GM12878 (cell line): ENCODE measurements around the gene RHOC. TPM values are rescaled to one million over a fixed set of nuclear protein-coding genes. Genes with fewer than 3 reads are reported as not detected.

Source experiments
- EGR1 ChIP-seq, 2 experiments: IDR thresholded peaks; 1 replicate in 1 of 2; 2 replicates in 1 of 2; pipeline ENCODE4 v1.6.1; 2011 to 2012; ENCODE audit warnings: low read depth in 2 of 2, low read length in 2 of 2, borderline replicate concordance in 1 of 2, mild to moderate bottlenecking in 1 of 2, moderate library complexity in 1 of 2
- GATAD2B ChIP-seq: fragments of 450-650 bp; conservative IDR thresholded peaks from 2 replicates; pipeline ENCODE4 v1.6.1; 2017; ENCODE audit warnings: low read depth, mild to moderate bottlenecking, moderate library complexity
- KLF5 ChIP-seq: fragments of 450-650 bp; IDR thresholded peaks from 2 replicates; pipeline ENCODE4 v1.6.1; 2014; ENCODE audit warnings: mild to moderate bottlenecking; ENCODE audit not compliant: partially characterized antibody
- NBN ChIP-seq: fragments of 450-650 bp; IDR thresholded peaks from 2 replicates; pipeline ENCODE4 v1.6.1; 2016
- NRF1 ChIP-seq: conservative IDR thresholded peaks from 2 replicates; pipeline ENCODE4 v1.6.1; 2011; ENCODE audit warnings: mild to moderate bottlenecking, low read depth, low read length, improper control_type of control experiment
- POLR2AphosphoS2 ChIP-seq: IDR thresholded peaks from 2 replicates; pipeline ENCODE4 v1.6.1; 2011; ENCODE audit warnings: low read depth, mild to moderate bottlenecking, low read length, improper control_type of control experiment, moderate library complexity
- RBBP5 ChIP-seq: fragments of 200-600 bp; sonication (generic); conservative IDR thresholded peaks from 2 replicates; pipeline ENCODE4 v1.6.1; 2016
- SUZ12 ChIP-seq: fragments of 200-600 bp; sonication (generic); IDR thresholded peaks from one replicate; pipeline ENCODE4 v1.6.1; 2018; ENCODE audit warnings: antibody characterized with exemption, mild to moderate bottlenecking; ENCODE audit not compliant: unreplicated experiment
- TCF3 ChIP-seq: IDR thresholded peaks from 2 replicates; pipeline ENCODE4 v1.6.1; 2012; ENCODE audit warnings: low read depth, mild to moderate bottlenecking, low read length, borderline replicate concordance; ENCODE audit not compliant: insufficient read depth
- ZNF217 ChIP-seq: fragments of 450-650 bp; IDR thresholded peaks from 2 replicates; pipeline ENCODE4 v1.6.1; 2017; ENCODE audit warnings: antibody characterized with exemption, mild to moderate bottlenecking
- polyA plus RNA-seq, 11 experiments: library from polyadenylated mRNA; depleted of rRNA in 4 of 11; unstranded in 6 of 11; stranded (reverse) in 5 of 11; fragments of >200 nt; fragmentation: Nextera tagmentation in 4 of 11; fragmentation: Illumina TruSeq in 1 of 11; extraction: Ambion mirVana in 4 of 11; extraction: Trizol in 1 of 11; gene quantifications; 1 replicate in 1 of 11; 2 replicates in 10 of 11; pipeline versions ENCODE4 v1.2.1 to v1.2.3, GENCODE V29; 2011 to 2016; ENCODE audit warnings: inconsistent platforms in 2 of 11, missing spikeins in 2 of 11, low read depth in 1 of 11
- total RNA-seq, 4 experiments: library from RNA; depleted of rRNA in 3 of 4; stranded (reverse); fragments of >200 nt in 3 of 4; fragmentation: Illumina TruSeq in 1 of 4; extraction: Trizol in 1 of 4; gene quantifications; 2 replicates each; pipeline versions ENCODE4 v1.2.1 to v1.2.3, GENCODE V29; 2013 to 2021
- TF ChIP-seq, protein P1 (sequence below): fragments of 450-650 bp; IDR thresholded peaks from 2 replicates; pipeline ENCODE4 v1.6.1; 2017; ENCODE audit warnings: mild to moderate bottlenecking, low read depth, inconsistent platforms; ENCODE audit not compliant: poor library complexity, severe bottlenecking
- TF ChIP-seq, protein P2 (sequence below): IDR thresholded peaks from 2 replicates; pipeline ENCODE4 v1.6.1; 2011; ENCODE audit warnings: low read depth, low read length, improper control_type of control experiment, borderline replicate concordance
- TF ChIP-seq, protein P3 (sequence below): IDR thresholded peaks from 2 replicates; pipeline ENCODE4 v1.6.1; 2011; ENCODE audit warnings: mild to moderate bottlenecking, low read depth, low read length, moderate library complexity; ENCODE audit not compliant: insufficient replicate concordance
- TF ChIP-seq, protein P4 (sequence below): IDR thresholded peaks from 2 replicates; pipeline ENCODE4 v1.6.1; 2012; ENCODE audit warnings: low read length, inconsistent platforms

The RHOC gene
- total and polyA plus RNA-seq, 10 of the 15 experiments (the other 5 are each of a cell fraction or from before 2014, with no cell fraction given): 20.6 to 371 (median 158) TPM

DNA sequence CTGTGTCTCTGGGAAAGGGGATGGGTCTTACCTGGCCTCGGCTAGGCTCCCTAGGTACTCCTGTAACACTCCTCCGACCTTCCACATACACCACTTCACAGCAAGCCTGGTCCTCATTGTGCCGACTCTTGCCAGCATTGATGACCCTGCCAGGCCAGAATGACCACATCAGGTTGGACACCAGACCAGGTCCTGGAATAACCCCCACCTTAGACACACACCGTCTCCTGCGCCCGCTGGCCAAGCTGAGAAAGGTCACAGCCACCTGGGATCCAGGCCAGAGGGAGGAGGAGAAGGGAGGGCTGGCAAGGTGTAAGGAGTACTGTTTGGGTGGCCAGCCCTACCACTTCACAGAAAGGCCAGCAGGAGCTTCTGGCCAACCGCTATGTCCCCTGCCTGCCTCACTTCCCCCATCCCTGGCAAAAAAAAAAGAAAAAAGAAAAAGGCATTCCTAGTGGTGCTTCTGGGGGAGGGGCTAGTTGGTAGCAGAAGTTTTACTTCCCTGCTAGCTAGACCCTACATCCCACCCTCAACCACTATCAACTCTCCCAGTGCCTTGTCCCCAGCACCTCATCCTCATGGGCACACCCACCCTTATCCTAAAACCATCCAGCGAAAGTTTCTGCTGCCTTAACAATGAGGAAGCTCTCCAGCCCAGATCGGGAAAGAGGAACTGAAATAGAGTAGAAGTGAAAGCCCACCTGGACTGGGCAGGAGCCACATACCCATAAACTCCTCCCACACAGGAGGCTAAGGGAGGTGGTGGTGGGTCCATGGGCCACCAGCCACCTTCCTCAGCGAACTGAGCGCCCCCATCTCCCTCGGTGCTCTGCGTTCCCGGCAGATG lies 6.8 kb upstream of the RHOC start (continued):
- TF ChIP-seq, protein P1, sequence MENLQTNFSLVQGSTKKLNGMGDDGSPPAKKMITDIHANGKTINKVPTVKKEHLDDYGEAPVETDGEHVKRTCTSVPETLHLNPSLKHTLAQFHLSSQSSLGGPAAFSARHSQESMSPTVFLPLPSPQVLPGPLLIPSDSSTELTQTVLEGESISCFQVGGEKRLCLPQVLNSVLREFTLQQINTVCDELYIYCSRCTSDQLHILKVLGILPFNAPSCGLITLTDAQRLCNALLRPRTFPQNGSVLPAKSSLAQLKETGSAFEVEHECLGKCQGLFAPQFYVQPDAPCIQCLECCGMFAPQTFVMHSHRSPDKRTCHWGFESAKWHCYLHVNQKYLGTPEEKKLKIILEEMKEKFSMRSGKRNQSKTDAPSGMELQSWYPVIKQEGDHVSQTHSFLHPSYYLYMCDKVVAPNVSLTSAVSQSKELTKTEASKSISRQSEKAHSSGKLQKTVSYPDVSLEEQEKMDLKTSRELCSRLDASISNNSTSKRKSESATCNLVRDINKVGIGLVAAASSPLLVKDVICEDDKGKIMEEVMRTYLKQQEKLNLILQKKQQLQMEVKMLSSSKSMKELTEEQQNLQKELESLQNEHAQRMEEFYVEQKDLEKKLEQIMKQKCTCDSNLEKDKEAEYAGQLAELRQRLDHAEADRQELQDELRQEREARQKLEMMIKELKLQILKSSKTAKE: no peak
- TF ChIP-seq, protein P2, sequence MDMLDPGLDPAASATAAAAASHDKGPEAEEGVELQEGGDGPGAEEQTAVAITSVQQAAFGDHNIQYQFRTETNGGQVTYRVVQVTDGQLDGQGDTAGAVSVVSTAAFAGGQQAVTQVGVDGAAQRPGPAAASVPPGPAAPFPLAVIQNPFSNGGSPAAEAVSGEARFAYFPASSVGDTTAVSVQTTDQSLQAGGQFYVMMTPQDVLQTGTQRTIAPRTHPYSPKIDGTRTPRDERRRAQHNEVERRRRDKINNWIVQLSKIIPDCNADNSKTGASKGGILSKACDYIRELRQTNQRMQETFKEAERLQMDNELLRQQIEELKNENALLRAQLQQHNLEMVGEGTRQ: no peak
- TF ChIP-seq, protein P3, sequence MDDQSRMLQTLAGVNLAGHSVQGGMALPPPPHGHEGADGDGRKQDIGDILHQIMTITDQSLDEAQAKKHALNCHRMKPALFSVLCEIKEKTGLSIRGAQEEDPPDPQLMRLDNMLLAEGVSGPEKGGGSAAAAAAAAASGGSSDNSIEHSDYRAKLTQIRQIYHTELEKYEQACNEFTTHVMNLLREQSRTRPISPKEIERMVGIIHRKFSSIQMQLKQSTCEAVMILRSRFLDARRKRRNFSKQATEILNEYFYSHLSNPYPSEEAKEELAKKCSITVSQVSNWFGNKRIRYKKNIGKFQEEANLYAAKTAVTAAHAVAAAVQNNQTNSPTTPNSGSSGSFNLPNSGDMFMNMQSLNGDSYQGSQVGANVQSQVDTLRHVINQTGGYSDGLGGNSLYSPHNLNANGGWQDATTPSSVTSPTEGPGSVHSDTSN: no peak
- TF ChIP-seq GATAD2B (peak; percentile 42; the same call in 1 of the 2 replicates), SUZ12 (no peak), TCF3 (0 out of 2 replicates have a peak, but pooled peaks have one; percentile 10), POLR2AphosphoS2 (no peak), NRF1 (no peak), RBBP5 (no peak), EGR1 (IDR thresholded peaks at IDR 0.05; ENCODE audit: borderline replicate concordance in 1 of 2, low read depth in 2 of 2, low read length in 2 of 2) (0 out of 3 replicates have a peak, but pooled peaks of 1 of the 2 experiments have one; percentile 20), NBN (0 out of 2 replicates have a peak, but pooled peaks have one; percentile 24), ZNF217 (no peak), KLF5 (no peak)
- TF ChIP-seq, protein P4, sequence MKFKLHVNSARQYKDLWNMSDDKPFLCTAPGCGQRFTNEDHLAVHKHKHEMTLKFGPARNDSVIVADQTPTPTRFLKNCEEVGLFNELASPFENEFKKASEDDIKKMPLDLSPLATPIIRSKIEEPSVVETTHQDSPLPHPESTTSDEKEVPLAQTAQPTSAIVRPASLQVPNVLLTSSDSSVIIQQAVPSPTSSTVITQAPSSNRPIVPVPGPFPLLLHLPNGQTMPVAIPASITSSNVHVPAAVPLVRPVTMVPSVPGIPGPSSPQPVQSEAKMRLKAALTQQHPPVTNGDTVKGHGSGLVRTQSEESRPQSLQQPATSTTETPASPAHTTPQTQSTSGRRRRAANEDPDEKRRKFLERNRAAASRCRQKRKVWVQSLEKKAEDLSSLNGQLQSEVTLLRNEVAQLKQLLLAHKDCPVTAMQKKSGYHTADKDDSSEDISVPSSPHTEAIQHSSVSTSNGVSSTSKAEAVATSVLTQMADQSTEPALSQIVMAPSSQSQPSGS: no peak
